PC-9 (cell line): ENCODE measurements around the gene NUBPL.

ENCODE experiments used
- EZH2 ChIP-seq: fragments of 200-600 bp; sonication (generic); IDR thresholded peaks from 2 replicates; pipeline ENCODE4 v1.8.0; 2017; ENCODE audit warnings: antibody characterized with exemption, low read depth
- TF ChIP-seq, protein P1 (sequence below): fragments of 200-600 bp; sonication (generic); conservative IDR thresholded peaks from 2 replicates; pipeline ENCODE4 v1.6.1; 2017; ENCODE audit warnings: mixed run types, antibody characterized with exemption, mild to moderate bottlenecking, moderate library complexity

DNA sequence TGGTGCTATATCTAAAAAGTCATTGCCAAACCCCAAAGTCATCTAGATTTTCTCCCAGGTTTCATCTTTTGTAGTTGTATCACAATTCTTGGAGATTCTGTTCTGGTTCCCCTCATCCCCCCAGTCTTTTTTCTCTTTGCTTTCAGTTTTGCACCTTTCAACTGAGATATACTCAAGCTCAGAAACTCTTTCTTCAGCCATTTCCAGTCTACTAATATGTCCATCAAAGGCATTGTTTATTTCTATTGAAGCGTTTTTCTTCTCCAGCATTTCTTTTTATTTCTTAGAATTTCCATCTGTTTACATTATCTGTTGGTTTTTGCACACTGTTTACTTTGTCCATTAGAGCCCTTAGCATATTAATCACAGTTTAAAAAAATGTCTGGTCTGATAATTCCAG is 179.5 kb downstream of the NUBPL start:
- TF ChIP-seq, protein P1, sequence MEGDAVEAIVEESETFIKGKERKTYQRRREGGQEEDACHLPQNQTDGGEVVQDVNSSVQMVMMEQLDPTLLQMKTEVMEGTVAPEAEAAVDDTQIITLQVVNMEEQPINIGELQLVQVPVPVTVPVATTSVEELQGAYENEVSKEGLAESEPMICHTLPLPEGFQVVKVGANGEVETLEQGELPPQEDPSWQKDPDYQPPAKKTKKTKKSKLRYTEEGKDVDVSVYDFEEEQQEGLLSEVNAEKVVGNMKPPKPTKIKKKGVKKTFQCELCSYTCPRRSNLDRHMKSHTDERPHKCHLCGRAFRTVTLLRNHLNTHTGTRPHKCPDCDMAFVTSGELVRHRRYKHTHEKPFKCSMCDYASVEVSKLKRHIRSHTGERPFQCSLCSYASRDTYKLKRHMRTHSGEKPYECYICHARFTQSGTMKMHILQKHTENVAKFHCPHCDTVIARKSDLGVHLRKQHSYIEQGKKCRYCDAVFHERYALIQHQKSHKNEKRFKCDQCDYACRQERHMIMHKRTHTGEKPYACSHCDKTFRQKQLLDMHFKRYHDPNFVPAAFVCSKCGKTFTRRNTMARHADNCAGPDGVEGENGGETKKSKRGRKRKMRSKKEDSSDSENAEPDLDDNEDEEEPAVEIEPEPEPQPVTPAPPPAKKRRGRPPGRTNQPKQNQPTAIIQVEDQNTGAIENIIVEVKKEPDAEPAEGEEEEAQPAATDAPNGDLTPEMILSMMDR: no peak
- TF ChIP-seq EZH2: no peak
